SK-N-SH (cell line): ENCODE measurements around the gene VEZF1.
A peak's percentile ranks its signal among the peaks of the same experiment; 100 is the strongest.

Experiments used
- FOXM1 ChIP-seq: IDR thresholded peaks from 2 replicates; pipeline ENCODE4 v1.4.0; 2012; ENCODE audit warnings: low read depth, mild to moderate bottlenecking
- POLR2AphosphoS5 ChIP-seq: IDR thresholded peaks from 2 replicates; pipeline ENCODE4 v1.6.1; 2012; ENCODE audit warnings: low read depth, low read length
- RAD21 ChIP-seq: IDR thresholded peaks from 2 replicates; pipeline ENCODE4 v1.6.1; 2012; ENCODE audit warnings: mild to moderate bottlenecking, low read length
- TAF1 ChIP-seq: IDR thresholded peaks from 2 replicates; pipeline ENCODE4 v1.6.1; 2012; ENCODE audit warnings: low read depth, mild to moderate bottlenecking, low read length, moderate library complexity, borderline replicate concordance
- TEAD4 ChIP-seq: IDR thresholded peaks from 2 replicates; pipeline ENCODE4 v1.4.0; 2012; ENCODE audit warnings: mild to moderate bottlenecking, borderline replicate concordance; ENCODE audit not compliant: insufficient read depth
- TF ChIP-seq, protein P1 (sequence below): fragments of 200-600 bp; sonication (generic); IDR thresholded peaks from 2 replicates; pipeline ENCODE4 v1.6.1; 2017; ENCODE audit warnings: antibody characterized with exemption, mild to moderate bottlenecking, moderate library complexity
- TF ChIP-seq, protein P2 (sequence below): IDR thresholded peaks from 2 replicates; pipeline ENCODE4; 2012
- TF ChIP-seq, protein P3 (sequence below): IDR thresholded peaks from 2 replicates; pipeline ENCODE4 v1.4.0; 2012; ENCODE audit warnings: low read depth

DNA sequence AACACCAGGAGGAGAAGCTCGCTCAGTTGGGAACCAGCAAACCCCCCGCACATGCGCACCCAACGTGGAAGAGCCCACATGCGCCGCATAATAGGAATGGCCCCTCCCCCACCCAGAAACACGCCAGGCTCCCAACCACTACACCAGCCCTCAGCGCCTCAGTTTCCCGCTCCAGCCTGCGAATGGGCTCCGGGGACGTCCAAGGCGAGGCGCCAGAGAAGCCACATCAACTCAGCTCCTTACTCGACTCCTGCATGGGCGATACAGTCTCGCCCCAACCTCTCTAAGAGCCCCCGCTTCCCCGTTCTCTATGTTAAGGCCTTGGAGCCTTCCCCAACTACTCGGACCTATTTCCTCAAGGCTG lies 18.5 kb upstream of the VEZF1 start:
- TF ChIP-seq, protein P1, sequence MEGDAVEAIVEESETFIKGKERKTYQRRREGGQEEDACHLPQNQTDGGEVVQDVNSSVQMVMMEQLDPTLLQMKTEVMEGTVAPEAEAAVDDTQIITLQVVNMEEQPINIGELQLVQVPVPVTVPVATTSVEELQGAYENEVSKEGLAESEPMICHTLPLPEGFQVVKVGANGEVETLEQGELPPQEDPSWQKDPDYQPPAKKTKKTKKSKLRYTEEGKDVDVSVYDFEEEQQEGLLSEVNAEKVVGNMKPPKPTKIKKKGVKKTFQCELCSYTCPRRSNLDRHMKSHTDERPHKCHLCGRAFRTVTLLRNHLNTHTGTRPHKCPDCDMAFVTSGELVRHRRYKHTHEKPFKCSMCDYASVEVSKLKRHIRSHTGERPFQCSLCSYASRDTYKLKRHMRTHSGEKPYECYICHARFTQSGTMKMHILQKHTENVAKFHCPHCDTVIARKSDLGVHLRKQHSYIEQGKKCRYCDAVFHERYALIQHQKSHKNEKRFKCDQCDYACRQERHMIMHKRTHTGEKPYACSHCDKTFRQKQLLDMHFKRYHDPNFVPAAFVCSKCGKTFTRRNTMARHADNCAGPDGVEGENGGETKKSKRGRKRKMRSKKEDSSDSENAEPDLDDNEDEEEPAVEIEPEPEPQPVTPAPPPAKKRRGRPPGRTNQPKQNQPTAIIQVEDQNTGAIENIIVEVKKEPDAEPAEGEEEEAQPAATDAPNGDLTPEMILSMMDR: no peak
- peak; percentile 60; the same call in 1 of the 2 replicates for TF ChIP-seq TAF1
- TF ChIP-seq FOXM1: no peak
- TF ChIP-seq RAD21: no peak
- TF ChIP-seq, protein P2, sequence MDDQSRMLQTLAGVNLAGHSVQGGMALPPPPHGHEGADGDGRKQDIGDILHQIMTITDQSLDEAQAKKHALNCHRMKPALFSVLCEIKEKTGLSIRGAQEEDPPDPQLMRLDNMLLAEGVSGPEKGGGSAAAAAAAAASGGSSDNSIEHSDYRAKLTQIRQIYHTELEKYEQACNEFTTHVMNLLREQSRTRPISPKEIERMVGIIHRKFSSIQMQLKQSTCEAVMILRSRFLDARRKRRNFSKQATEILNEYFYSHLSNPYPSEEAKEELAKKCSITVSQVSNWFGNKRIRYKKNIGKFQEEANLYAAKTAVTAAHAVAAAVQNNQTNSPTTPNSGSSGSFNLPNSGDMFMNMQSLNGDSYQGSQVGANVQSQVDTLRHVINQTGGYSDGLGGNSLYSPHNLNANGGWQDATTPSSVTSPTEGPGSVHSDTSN: no peak
- no peak for TF ChIP-seq POLR2AphosphoS5
- TF ChIP-seq, protein P3, sequence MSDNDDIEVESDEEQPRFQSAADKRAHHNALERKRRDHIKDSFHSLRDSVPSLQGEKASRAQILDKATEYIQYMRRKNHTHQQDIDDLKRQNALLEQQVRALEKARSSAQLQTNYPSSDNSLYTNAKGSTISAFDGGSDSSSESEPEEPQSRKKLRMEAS: peak; percentile 97
- TF ChIP-seq TEAD4: no peak
